Tibial artery (tissue), 4 donors: ENCODE data around the gene PDZD4.

Experiments
- DNase-seq, 2 donors: peaks; one replicate each; pipeline ENCODE4 v3.0.0-alpha.2; 2019
- H3K27ac ChIP-seq, 2 donors: fragments of 200-600 bp; sonication (generic) in 1 of 2; 1 replicate in 1 of 2; 2 replicates in 1 of 2; pipeline ENCODE4 v1.5.1; 2018 to 2019; ENCODE audit warnings: mild to moderate bottlenecking in 1 of 2
- H3K27me3 ChIP-seq, 2 donors: fragments of 200-600 bp; sonication (generic) in 1 of 2; one replicate each; pipeline versions ENCODE4 v1.5.1 to v1.6.0; 2016 to 2019
- H3K36me3 ChIP-seq, 3 donors: fragments of 200-600 bp; sonication (generic) in 2 of 3; one replicate each; pipeline ENCODE4 v1.5.1; 2016 to 2019; ENCODE audit warnings: mild to moderate bottlenecking in 2 of 3
- H3K4me1 ChIP-seq, 4 donors: fragments of 200-600 bp; sonication (generic) in 2 of 4; 1 replicate in 3 of 4; 2 replicates in 1 of 4; pipeline ENCODE4 v1.5.1; 2016 to 2019
- H3K4me3 ChIP-seq, 2 donors: fragments of 200-600 bp; sonication (generic) in 1 of 2; 1 replicate in 1 of 2; 2 replicates in 1 of 2; pipeline ENCODE4 v1.5.1; 2018 to 2019; ENCODE audit warnings: mild to moderate bottlenecking in 2 of 2
- H3K9me3 ChIP-seq, 3 donors: fragments of 200-600 bp; sonication (generic) in 1 of 3; one replicate each; pipeline ENCODE4 v1.5.1; 2016 to 2019
- intact Hi-C: fragments of 100-400 bp; cut with DNase I; formaldehyde crosslinking; loops from one replicate; pipeline ENCODE4 v1.15.0; 2023; ENCODE audit warnings: low total_unique reads
- TF ChIP-seq, protein P1 (sequence below), 2 experiments: fragments of 200-600 bp in 1 of 2; fragments of 450-650 bp in 1 of 2; IDR thresholded peaks; one replicate each; pipeline ENCODE4 v1.5.1; 2017 to 2019; ENCODE audit warnings: antibody characterized with exemption in 2 of 2, mild to moderate bottlenecking in 1 of 2, moderate library complexity in 1 of 2

The PDZD4 gene

DNA sequence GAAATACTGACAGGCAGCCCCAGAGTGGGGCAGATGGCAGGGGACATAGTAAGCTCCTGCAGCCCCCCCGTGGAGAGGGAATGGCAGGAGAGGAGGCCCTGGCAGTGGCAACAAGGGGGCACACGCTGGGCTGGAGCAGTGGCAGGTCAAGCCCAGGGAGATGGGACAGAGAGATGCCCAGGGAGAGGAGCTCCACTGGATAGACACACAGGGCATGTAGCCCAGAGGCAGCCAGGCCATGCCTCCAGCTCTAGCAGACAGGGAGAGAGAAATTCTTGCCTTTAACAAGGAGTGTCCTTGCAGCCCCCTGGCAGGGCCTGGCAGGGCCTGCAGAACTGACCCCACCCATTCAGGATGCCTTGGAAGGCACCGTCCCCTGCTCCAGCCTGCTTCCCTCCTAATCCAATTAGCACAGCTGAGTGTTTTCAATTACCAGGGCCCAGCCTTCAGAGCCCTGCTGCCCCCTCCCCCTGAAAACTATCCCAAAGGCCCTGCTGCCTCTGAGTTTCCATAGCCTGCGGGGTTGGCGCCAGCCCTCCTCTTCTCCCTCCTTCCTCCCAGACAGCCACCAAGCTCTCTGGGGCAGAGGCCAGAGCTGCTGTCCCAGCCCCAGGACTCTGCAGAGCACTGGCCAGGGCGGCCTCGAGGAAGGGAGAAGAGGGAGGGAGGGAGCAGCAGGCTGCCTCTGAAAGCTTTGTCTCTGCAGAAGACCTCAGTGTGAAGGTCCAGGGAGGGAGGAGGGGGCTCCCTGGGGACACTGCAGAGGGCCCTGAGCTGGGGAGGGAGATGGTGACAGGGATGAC is 43.1 kb upstream of the PDZD4 start:
- TF ChIP-seq, protein P1, sequence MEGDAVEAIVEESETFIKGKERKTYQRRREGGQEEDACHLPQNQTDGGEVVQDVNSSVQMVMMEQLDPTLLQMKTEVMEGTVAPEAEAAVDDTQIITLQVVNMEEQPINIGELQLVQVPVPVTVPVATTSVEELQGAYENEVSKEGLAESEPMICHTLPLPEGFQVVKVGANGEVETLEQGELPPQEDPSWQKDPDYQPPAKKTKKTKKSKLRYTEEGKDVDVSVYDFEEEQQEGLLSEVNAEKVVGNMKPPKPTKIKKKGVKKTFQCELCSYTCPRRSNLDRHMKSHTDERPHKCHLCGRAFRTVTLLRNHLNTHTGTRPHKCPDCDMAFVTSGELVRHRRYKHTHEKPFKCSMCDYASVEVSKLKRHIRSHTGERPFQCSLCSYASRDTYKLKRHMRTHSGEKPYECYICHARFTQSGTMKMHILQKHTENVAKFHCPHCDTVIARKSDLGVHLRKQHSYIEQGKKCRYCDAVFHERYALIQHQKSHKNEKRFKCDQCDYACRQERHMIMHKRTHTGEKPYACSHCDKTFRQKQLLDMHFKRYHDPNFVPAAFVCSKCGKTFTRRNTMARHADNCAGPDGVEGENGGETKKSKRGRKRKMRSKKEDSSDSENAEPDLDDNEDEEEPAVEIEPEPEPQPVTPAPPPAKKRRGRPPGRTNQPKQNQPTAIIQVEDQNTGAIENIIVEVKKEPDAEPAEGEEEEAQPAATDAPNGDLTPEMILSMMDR (IDR thresholded peaks at IDR 0.05), result no peak
- DNase-seq, result no peak
- intact Hi-C loops, result no loop called here
- H3K4me3 ChIP-seq, result no peak overlapping the region
- H3K27me3 ChIP-seq, result peaks cover 0 to 32% of the 10 kb centered on the region in 2 donors
- no peaks in the 10 kb centered on the region for H3K9me3 ChIP-seq
- H3K36me3 ChIP-seq, result no peaks in the 10 kb centered on the region
- H3K4me1 ChIP-seq, result no peaks in the 10 kb centered on the region
- H3K27ac ChIP-seq, result no peak overlapping the region

DNA sequence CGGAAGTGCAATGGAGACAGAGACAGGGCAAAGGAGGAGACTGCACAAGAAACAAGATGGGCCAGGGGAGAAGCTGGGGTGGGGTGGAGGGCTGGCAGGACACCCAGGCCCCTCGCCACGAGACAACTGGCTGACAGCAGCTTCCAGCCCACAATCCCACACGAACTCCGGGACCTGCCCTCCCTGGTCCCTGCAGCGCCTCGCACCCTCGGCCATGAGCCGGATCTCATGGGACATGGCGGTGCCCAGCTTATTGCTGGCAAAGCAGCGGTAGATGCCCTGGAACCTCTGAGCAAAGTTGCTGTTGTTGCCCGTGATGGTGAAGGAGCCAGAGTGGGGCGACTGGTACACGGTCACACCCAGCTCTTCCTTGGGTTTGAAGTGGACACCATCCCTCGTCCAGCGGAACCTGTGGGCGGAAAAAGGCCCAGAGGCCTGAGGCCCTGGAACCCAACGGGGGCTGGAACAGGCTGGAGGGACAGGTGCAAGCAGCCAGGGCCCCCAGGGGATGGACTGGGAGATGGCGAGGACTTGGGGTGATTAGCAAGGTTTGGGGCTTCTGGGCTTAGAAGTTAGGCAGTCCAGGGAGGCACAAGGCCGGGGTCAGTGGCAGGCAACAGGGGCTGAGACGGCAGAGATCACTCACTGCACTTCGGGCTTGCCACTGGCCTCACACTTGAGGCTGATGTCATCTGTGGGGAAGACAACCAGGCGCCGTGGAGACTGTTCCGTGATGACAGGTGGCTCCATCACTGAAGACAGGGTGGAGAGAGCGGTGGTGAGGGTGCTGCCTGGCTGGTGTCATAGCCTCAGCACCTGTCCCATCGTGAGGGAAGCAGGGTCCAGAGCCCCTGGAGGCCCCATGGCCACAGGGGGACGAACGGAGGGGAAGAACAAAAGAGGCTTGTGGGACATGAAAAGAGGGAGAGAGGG is 41.9 kb upstream of the PDZD4 start:
- Histone ChIP-seq H3K36me3 (no peaks in the 10 kb centered on the region), H3K4me1 (no peaks in the 10 kb centered on the region), H3K9me3 (no peaks in the 10 kb centered on the region), H3K4me3 (no peak overlapping the region), H3K27me3 (peaks cover 0 to 22% of the 10 kb centered on the region in 2 donors), H3K27ac (no peak overlapping the region)
- intact Hi-C loops, result no loop called here
- DNase-seq, result no peak
- TF ChIP-seq, protein P1 (IDR thresholded peaks at IDR 0.05), result no peak

GRCh38 chrX:153871451-153871850 is 41.1 kb upstream of the PDZD4 start:
- no peaks in the 10 kb centered on the region for H3K4me1 ChIP-seq
- peaks cover 0 to 22% of the 10 kb centered on the region in 2 donors for H3K27me3 ChIP-seq
- no peaks in the 10 kb centered on the region for H3K36me3 ChIP-seq
- no peaks in the 10 kb centered on the region for H3K9me3 ChIP-seq
- H3K4me3 ChIP-seq, result no peak overlapping the region
- TF ChIP-seq, protein P1 (IDR thresholded peaks at IDR 0.05), result no peak
- no peak overlapping the region for H3K27ac ChIP-seq
- intact Hi-C loops, result no loop called here
- DNase-seq, result no peak

GRCh38 chrX:153870791-153871360 is 40.5 kb upstream of the PDZD4 start:
- H3K27ac ChIP-seq, result no peak overlapping the region
- no peak for DNase-seq
- H3K4me1 ChIP-seq, result no peaks in the 10 kb centered on the region
- TF ChIP-seq, protein P1 (IDR thresholded peaks at IDR 0.05), result no peak
- H3K27me3 ChIP-seq, result peaks cover 0 to 16% of the 10 kb centered on the region in 2 donors
- H3K36me3 ChIP-seq, result no peaks in the 10 kb centered on the region
- intact Hi-C loops, result no loop called here
- H3K9me3 ChIP-seq, result no peaks in the 10 kb centered on the region
- H3K4me3 ChIP-seq, result no peak overlapping the region

DNA sequence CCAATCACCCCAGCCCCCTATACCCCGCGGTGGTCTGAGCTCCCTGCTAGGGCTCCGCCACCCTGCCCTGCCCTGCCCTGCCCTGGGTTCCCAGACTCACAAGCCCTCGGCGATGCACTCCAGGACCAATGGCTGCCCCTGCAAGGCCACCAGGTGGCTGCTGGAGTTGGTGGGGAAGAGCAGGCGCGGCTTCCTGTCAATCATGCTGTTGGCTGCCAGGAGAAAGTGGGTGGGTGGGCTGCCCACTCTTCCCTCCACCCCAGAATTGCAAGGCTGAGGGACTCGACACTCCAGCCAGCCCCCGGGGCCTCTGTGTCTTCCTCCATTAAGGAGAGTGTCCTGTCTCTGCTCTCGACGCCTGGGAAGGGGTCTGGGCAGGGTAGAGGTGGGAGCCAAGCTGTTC is 39.9 kb upstream of the PDZD4 start:
- intact Hi-C loops, result no loop called here
- no peaks in the 10 kb centered on the region for H3K9me3 ChIP-seq
- peaks cover 0 to 12% of the 10 kb centered on the region in 2 donors for H3K27me3 ChIP-seq
- no peaks in the 10 kb centered on the region for H3K4me1 ChIP-seq
- no peak overlapping the region for H3K4me3 ChIP-seq
- no peak for DNase-seq
- H3K27ac ChIP-seq, result no peak overlapping the region
- H3K36me3 ChIP-seq, result no peaks in the 10 kb centered on the region
- TF ChIP-seq, protein P1 (IDR thresholded peaks at IDR 0.05), result no peak
